ENCODE measurements around the gene FAM227B.

GRCh38 chr15:49656734-49657133 is 36.1 kb upstream of the FAM227B start:
- TF ChIP-seq CTCF (IDR thresholded peaks at IDR 0.05): no peak
- TF ChIP-seq POLR2AphosphoS5 (IDR thresholded peaks at IDR 0.05): no peak
- no peak for TF ChIP-seq POLR2A (IDR thresholded peaks at IDR 0.05)
- TF ChIP-seq EP300 (IDR thresholded peaks at IDR 0.05): no peak
